Karpas-422 (cell line): ENCODE results near the gene HOXA10. TPM values are rescaled to one million over a fixed set of nuclear protein-coding genes. Genes with fewer than 3 reads are reported as not detected.

Experiments
- DNase-seq: peaks from one replicate; pipeline ENCODE4 v3.0.0-alpha.2; 2015
- H2AFZ ChIP-seq: fragments of 200-600 bp; sonication (generic); 2 replicates; pipeline ENCODE4 v1.6.1; 2014; ENCODE audit warnings: antibody characterized with exemption, low read length, mixed read lengths
- H3K27ac ChIP-seq: fragments of 200-600 bp; sonication (generic); 2 replicates; pipeline ENCODE4 v1.5.1; 2014; ENCODE audit warnings: mild to moderate bottlenecking, low read length, moderate library complexity
- H3K27me3 ChIP-seq: fragments of 200-600 bp; sonication (generic); 2 replicates; pipeline ENCODE4 v1.6.1; 2014; ENCODE audit warnings: low read length, mixed read lengths
- H3K36me3 ChIP-seq: fragments of 200-600 bp; sonication (generic); 2 replicates; pipeline ENCODE4 v1.6.1; 2014; ENCODE audit warnings: low read length, mixed read lengths; ENCODE audit not compliant: insufficient read depth
- H3K4me1 ChIP-seq: fragments of 200-600 bp; sonication (generic); 2 replicates; pipeline ENCODE4 v1.6.1; 2014; ENCODE audit warnings: mild to moderate bottlenecking, low read length, mixed read lengths
- H3K4me2 ChIP-seq: fragments of 200-600 bp; sonication (generic); 2 replicates; pipeline ENCODE4 v1.6.1; 2014; ENCODE audit warnings: low read length, low read depth, mild to moderate bottlenecking; ENCODE audit not compliant: poor library complexity, severe bottlenecking
- H3K4me3 ChIP-seq: fragments of 200-600 bp; sonication (generic); 2 replicates; pipeline ENCODE4 v1.5.1; 2014; ENCODE audit warnings: mild to moderate bottlenecking, antibody characterized with exemption, low read length, mixed read lengths
- H3K79me2 ChIP-seq: fragments of 200-600 bp; sonication (generic); 2 replicates; pipeline ENCODE4 v1.6.1; 2014; ENCODE audit warnings: mild to moderate bottlenecking, low read length, mixed read lengths
- H3K9ac ChIP-seq: fragments of 200-600 bp; sonication (generic); 2 replicates; pipeline ENCODE4 v1.6.0; 2014; ENCODE audit warnings: low read length
- H3K9me2 ChIP-seq: fragments of 200-600 bp; sonication (generic), shearing (Covaris generic); replicated peaks from 2 replicates; pipeline ENCODE4 v1.6.0; 2014; ENCODE audit warnings: mild to moderate bottlenecking, low read length, moderate library complexity; ENCODE audit not compliant: insufficient read depth
- H3K9me3 ChIP-seq: fragments of 300-700, 200-600 bp; sonication (generic); 2 replicates; pipeline ENCODE4 v1.6.1; 2014; ENCODE audit warnings: low read length, mixed read lengths
- H4K20me1 ChIP-seq: fragments of 200-600 bp; sonication (generic); 2 replicates; pipeline ENCODE4 v1.6.1; 2014; ENCODE audit warnings: mild to moderate bottlenecking, antibody characterized with exemption, low read length, low read depth; ENCODE audit not compliant: insufficient read depth
- total RNA-seq: library from RNA; depleted of rRNA; stranded (reverse); fragments of >200 nt; shearing (Covaris generic); gene quantifications from 2 replicates; pipeline ENCODE4 v1.2.3, GENCODE V29; 2014; ENCODE audit warnings: low replicate concordance

The HOXA10 gene
- total RNA-seq, 1 experiment from 2014 or later: not detected

GRCh38 chr7:27132978-27133377 is 41.1 kb downstream of the HOXA10 start:
- H4K20me1 ChIP-seq: no peaks in the 10 kb centered on the region
- no peak overlapping the region for H3K9ac ChIP-seq
- no peak overlapping the region for H3K4me3 ChIP-seq
- no peaks in the 10 kb centered on the region for H3K27me3 ChIP-seq
- no peaks in the 10 kb centered on the region for H3K9me3 ChIP-seq
- H2AFZ ChIP-seq: no peak overlapping the region
- no peak for DNase-seq
- H3K36me3 ChIP-seq: peaks cover 4% of the 10 kb centered on the region; the same call in 1 of the 2 replicates
- H3K27ac ChIP-seq: no peak overlapping the region
- no peaks in the 10 kb centered on the region for H3K9me2 ChIP-seq
- H3K79me2 ChIP-seq: peaks cover 21% of the 10 kb centered on the region; the same call in 1 of the 2 replicates
- peaks cover 3% of the 10 kb centered on the region for H3K4me1 ChIP-seq
- no peak overlapping the region for H3K4me2 ChIP-seq

- Histone ChIP-seq H2AFZ (no peak overlapping the region), H3K27ac (no peak overlapping the region), H3K9me3 (no peaks in the 10 kb centered on the region), H3K27me3 (no peaks in the 10 kb centered on the region), H3K36me3 (no peaks in the 10 kb centered on the region), H3K9me2 (no peaks in the 10 kb centered on the region), H3K9ac (no peak overlapping the region), H4K20me1 (no peaks in the 10 kb centered on the region), H3K79me2 (peaks cover 19% of the 10 kb centered on the region; the same call in 1 of the 2 replicates), H3K4me2 (no peak overlapping the region), H3K4me1 (peaks cover 9% of the 10 kb centered on the region), H3K4me3 (no peak overlapping the region)
- no peak for DNase-seq
These were observed 41.9 kb downstream of the HOXA10 start for GRCh38 chr7:27132214-27132613.

- no peak overlapping the region for H3K9ac ChIP-seq
- no peak for DNase-seq
- H3K4me2 ChIP-seq: no peak overlapping the region
- no peaks in the 10 kb centered on the region for H3K27me3 ChIP-seq
- H3K4me1 ChIP-seq: peaks cover 9% of the 10 kb centered on the region
- no peak overlapping the region for H2AFZ ChIP-seq
- no peaks in the 10 kb centered on the region for H3K9me3 ChIP-seq
- no peak overlapping the region for H3K27ac ChIP-seq
- H4K20me1 ChIP-seq: no peaks in the 10 kb centered on the region
- H3K4me3 ChIP-seq: no peak overlapping the region
- no peaks in the 10 kb centered on the region for H3K36me3 ChIP-seq
- H3K79me2 ChIP-seq: peaks cover 19% of the 10 kb centered on the region; the same call in 1 of the 2 replicates
- no peaks in the 10 kb centered on the region for H3K9me2 ChIP-seq
These were observed 42.7 kb downstream of the HOXA10 start for GRCh38 chr7:27131390-27131819.

- no peaks in the 10 kb centered on the region for H3K27me3 ChIP-seq
- no peak within 1 kb of the TSS for H3K9ac ChIP-seq
- H4K20me1 ChIP-seq: no peaks in the 10 kb centered on the region
- no peak within 1 kb of the TSS for H3K4me3 ChIP-seq
- H3K9me2 ChIP-seq: no peaks in the 10 kb centered on the region
- no peak for DNase-seq
- H3K36me3 ChIP-seq: no peaks in the 10 kb centered on the region
- no peak within 1 kb of the TSS for H3K27ac ChIP-seq
- no peak within 1 kb of the TSS for H2AFZ ChIP-seq
- no peaks in the 10 kb centered on the region for H3K9me3 ChIP-seq
- peaks cover 9% of the 10 kb centered on the region for H3K4me1 ChIP-seq
- H3K4me2 ChIP-seq: no peak within 1 kb of the TSS
- peaks cover 19% of the 10 kb centered on the region; the same call in 1 of the 2 replicates for H3K79me2 ChIP-seq
These were observed 43.4 kb downstream of the HOXA10 start, which contains the start of gene HOXA4 for GRCh38 chr7:27130540-27131389. TSS of gene HOXA4 (minus strand) at chr7:27130757. CDS start at chr7:27130733, 24 bp downstream.

- no peak overlapping the region for H2AFZ ChIP-seq
- no peaks in the 10 kb centered on the region for H3K36me3 ChIP-seq
- no peaks in the 10 kb centered on the region for H3K9me3 ChIP-seq
- H3K9me2 ChIP-seq: no peaks in the 10 kb centered on the region
- no peaks in the 10 kb centered on the region for H4K20me1 ChIP-seq
- H3K9ac ChIP-seq: no peak overlapping the region
- peaks cover 18% of the 10 kb centered on the region; the same call in 1 of the 2 replicates for H3K79me2 ChIP-seq
- no peak overlapping the region for H3K4me2 ChIP-seq
- no peaks in the 10 kb centered on the region for H3K27me3 ChIP-seq
- H3K4me3 ChIP-seq: no peak overlapping the region
- H3K4me1 ChIP-seq: peaks cover 9% of the 10 kb centered on the region
- no peak overlapping the region for H3K27ac ChIP-seq
- no peak for DNase-seq
These were observed 44.2 kb downstream of the HOXA10 start for GRCh38 chr7:27129729-27130539.

GRCh38 chr7:27128776-27129728 is 45.1 kb downstream of the HOXA10 start:
- Histone ChIP-seq H3K9ac (no peak overlapping the region), H3K79me2 (peaks cover 9% of the 10 kb centered on the region; the same call in 1 of the 2 replicates), H3K4me2 (no peak overlapping the region)

GRCh38 chr7:27128034-27128433 is 46.1 kb downstream of the HOXA10 start:
- Histone ChIP-seq H3K27ac (no peak overlapping the region), H4K20me1 (no peaks in the 10 kb centered on the region), H3K36me3 (no peaks in the 10 kb centered on the region), H3K27me3 (no peaks in the 10 kb centered on the region), H3K79me2 (no peaks in the 10 kb centered on the region), H3K9me3 (no peaks in the 10 kb centered on the region), H3K4me3 (no peak overlapping the region), H3K9ac (no peak overlapping the region), H3K4me1 (peaks cover 9% of the 10 kb centered on the region), H3K4me2 (no peak overlapping the region), H2AFZ (no peak overlapping the region), H3K9me2 (no peaks in the 10 kb centered on the region)
- DNase-seq: no peak

More at GRCh38 chr7:27128776-27129728, 45.1 kb downstream of the HOXA10 start:
- no peak overlapping the region for H2AFZ ChIP-seq
- H3K9me2 ChIP-seq: no peaks in the 10 kb centered on the region
- no peaks in the 10 kb centered on the region for H3K9me3 ChIP-seq
- peaks cover 9% of the 10 kb centered on the region for H3K4me1 ChIP-seq
- no peaks in the 10 kb centered on the region for H3K36me3 ChIP-seq
- DNase-seq: no peak
- H4K20me1 ChIP-seq: no peaks in the 10 kb centered on the region
- no peak overlapping the region for H3K27ac ChIP-seq
- no peak overlapping the region for H3K4me3 ChIP-seq
- no peaks in the 10 kb centered on the region for H3K27me3 ChIP-seq
